HepG2 (cell line): ENCODE results near the gene SPTBN2.

Source experiments
- ARNT ChIP-seq: fragments of 450-650 bp; IDR thresholded peaks from 2 replicates; pipeline ENCODE4 v1.6.1; 2017
- EEA1 ChIP-seq: sonication (generic); formaldehyde crosslinking; IDR thresholded peaks from 2 replicates; pipeline ENCODE4 v1.5.1; 2020; ENCODE audit warnings: mild to moderate bottlenecking, missing genetic modification reagents, borderline replicate concordance
- NFYB ChIP-seq: sonication (generic); formaldehyde crosslinking; IDR thresholded peaks from 2 replicates; pipeline ENCODE4 v1.4.0; 2020; ENCODE audit warnings: missing genetic modification reagents
- NR2F6 ChIP-seq, 2 experiments: IDR thresholded peaks; 2 replicates each; pipeline ENCODE4 v1.6.1; 2016; ENCODE audit warnings: antibody characterized with exemption in 1 of 2, mild to moderate bottlenecking in 1 of 2
- POLR2AphosphoS5 ChIP-seq: IDR thresholded peaks from 2 replicates; pipeline ENCODE4 v1.6.1; 2012; ENCODE audit warnings: low read depth, low read length
- ZBTB26 ChIP-seq: IDR thresholded peaks from 2 replicates; pipeline ENCODE4 v1.6.1; 2016; ENCODE audit warnings: missing compliant biosample characterization, missing genetic modification reagents, borderline replicate concordance
- ZNF672 ChIP-seq: sonication (generic); formaldehyde crosslinking; IDR thresholded peaks from 2 replicates; pipeline ENCODE4 v1.8.1; 2022; ENCODE audit warnings: missing genetic modification reagents

DNA sequence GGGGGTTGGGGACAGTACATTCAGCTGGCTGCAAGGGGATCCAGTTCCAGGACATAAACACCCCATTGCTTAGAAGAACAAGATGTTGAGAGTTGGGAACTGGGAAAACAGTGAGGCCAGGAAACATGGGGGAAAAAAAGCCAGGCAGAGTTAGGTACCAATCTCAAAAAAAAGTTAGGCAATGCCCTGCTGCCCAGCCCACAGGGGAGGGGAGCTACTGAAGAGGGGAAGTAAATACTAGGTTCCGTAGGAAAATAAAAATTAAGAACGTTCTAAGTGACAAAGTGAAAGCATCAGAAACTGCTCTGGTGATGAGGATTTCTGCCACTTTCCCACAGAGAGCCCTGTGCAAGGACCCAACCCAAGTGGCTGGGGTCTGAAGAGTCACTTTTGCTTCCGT, 12.0 kb downstream of the SPTBN2 start:
- TF ChIP-seq ZNF672 (CRISPR knock-in tag) (no peak), POLR2AphosphoS5 (no peak), ZBTB26 (CRISPR knock-in tag) (no peak), EEA1 (CRISPR knock-in tag) (no peak), ARNT (no peak), NR2F6 (IDR thresholded peaks at IDR 0.05) (no peak), NR2F6 (CRISPR knock-in tag; IDR thresholded peaks at IDR 0.05) (no peak), NFYB (CRISPR knock-in tag) (no peak)
